ENCODE data around the gene ASCL3.

GRCh38 chr11:8963569-8964323 lies 20.9 kb upstream of the ASCL3 start:
- TF ChIP-seq CTCF (IDR thresholded peaks at IDR 0.05): no peak
- TF ChIP-seq POLR2A (IDR thresholded peaks at IDR 0.05; ENCODE audit: low read length): no peak
- TF ChIP-seq EP300 (IDR thresholded peaks at IDR 0.05): no peak
- no peak for TF ChIP-seq RAD21 (conservative IDR thresholded peaks at IDR 0.05 in 1 of 2, IDR thresholded peaks at IDR 0.05 in 1 of 2)
- no peak for TF ChIP-seq MAZ (IDR thresholded peaks at IDR 0.05; ENCODE audit: borderline replicate concordance, low read depth, low read length)
- TF ChIP-seq FOSB (CRISPR knock-in tag; IDR thresholded peaks at IDR 0.05): no peak
- no peak for TF ChIP-seq RFX5 (IDR thresholded peaks at IDR 0.05)
- no peak for TF ChIP-seq ZSCAN20 (CRISPR knock-in tag; IDR thresholded peaks at IDR 0.05)
- TF ChIP-seq PHF8 (IDR thresholded peaks at IDR 0.05; ENCODE audit: borderline replicate concordance, low read depth): no peak
- no peak for TF ChIP-seq JUN (IDR thresholded peaks at IDR 0.05)
- no peak for TF ChIP-seq CHD2 (IDR thresholded peaks at IDR 0.05; ENCODE audit: low read length, partially characterized antibody)
- no peak for TF ChIP-seq MAX (IDR thresholded peaks at IDR 0.05)
- no peak for TF ChIP-seq BHLHE40 (IDR thresholded peaks at IDR 0.05; ENCODE audit: low read depth, low read length)
